Measurements from ENCODE around the gene SLC30A5. TPM values are rescaled to one million over a fixed set of nuclear protein-coding genes. Genes with fewer than 3 reads are reported as not detected.
A peak's percentile ranks its signal among the peaks of the same experiment; 100 is the strongest.

The SLC30A5 gene
- total and polyA plus RNA-seq, 9 of the 15 experiments (the other 6 are each of a cell fraction or from before 2014, with no cell fraction given) = 22.9 to 86.8 (median 62.5) TPM

DNA sequence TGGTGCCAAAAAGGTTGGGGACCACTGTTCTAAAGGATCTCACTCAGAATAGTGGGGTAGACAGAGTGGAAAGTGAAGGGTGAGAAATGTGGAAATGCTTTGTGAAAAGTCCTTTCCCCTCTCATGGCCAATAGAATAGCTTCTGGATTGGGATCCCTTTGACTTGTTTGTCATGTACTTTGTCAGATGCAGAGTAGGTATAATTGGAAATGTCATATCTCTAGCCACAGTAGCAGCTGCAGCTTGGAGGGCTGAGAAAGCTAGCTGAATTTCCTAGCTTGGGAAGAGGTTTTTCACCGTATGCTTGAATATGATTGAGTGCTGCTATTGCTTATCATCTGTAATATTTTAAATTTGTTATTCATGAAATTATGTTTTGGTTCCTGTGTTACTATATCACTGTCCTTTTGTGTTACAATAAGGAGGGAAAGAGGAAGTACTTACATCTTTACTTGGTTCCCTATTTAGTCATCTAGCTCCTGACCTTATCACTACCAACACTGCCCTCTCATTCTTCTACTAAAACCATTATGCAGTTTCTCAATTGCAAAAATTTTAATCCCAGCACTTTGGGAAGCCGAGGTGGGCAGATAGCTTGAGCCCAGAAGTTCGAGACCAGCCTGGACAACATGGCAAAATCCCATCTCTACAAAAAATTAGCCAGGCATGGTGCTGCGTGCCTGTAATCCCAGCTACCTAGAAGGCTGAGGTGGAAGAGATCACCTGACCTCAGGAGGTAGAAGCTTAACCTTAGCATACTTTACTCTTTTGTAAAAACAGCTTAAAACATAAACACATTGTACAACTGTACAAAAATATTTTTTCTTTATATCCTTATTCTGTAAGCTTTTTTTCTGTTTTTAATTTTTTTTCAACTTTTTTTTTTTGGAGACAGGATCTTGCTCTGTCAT lies 12.4 kb downstream of the SLC30A5 start (continued):
- TF ChIP-seq, protein P1, sequence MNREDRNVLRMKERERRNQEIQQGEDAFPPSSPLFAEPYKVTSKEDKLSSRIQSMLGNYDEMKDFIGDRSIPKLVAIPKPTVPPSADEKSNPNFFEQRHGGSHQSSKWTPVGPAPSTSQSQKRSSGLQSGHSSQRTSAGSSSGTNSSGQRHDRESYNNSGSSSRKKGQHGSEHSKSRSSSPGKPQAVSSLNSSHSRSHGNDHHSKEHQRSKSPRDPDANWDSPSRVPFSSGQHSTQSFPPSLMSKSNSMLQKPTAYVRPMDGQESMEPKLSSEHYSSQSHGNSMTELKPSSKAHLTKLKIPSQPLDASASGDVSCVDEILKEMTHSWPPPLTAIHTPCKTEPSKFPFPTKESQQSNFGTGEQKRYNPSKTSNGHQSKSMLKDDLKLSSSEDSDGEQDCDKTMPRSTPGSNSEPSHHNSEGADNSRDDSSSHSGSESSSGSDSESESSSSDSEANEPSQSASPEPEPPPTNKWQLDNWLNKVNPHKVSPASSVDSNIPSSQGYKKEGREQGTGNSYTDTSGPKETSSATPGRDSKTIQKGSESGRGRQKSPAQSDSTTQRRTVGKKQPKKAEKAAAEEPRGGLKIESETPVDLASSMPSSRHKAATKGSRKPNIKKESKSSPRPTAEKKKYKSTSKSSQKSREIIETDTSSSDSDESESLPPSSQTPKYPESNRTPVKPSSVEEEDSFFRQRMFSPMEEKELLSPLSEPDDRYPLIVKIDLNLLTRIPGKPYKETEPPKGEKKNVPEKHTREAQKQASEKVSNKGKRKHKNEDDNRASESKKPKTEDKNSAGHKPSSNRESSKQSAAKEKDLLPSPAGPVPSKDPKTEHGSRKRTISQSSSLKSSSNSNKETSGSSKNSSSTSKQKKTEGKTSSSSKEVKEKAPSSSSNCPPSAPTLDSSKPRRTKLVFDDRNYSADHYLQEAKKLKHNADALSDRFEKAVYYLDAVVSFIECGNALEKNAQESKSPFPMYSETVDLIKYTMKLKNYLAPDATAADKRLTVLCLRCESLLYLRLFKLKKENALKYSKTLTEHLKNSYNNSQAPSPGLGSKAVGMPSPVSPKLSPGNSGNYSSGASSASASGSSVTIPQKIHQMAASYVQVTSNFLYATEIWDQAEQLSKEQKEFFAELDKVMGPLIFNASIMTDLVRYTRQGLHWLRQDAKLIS (CRISPR knock-in tag; IDR thresholded peaks at IDR 0.05) = no peak
- TF ChIP-seq, protein P2, sequence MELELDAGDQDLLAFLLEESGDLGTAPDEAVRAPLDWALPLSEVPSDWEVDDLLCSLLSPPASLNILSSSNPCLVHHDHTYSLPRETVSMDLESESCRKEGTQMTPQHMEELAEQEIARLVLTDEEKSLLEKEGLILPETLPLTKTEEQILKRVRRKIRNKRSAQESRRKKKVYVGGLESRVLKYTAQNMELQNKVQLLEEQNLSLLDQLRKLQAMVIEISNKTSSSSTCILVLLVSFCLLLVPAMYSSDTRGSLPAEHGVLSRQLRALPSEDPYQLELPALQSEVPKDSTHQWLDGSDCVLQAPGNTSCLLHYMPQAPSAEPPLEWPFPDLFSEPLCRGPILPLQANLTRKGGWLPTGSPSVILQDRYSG (tag; conservative IDR thresholded peaks at IDR 0.05; ENCODE audit: low read depth) = no peak
- TF ChIP-seq BCL6 (CRISPR knock-in tag; IDR thresholded peaks at IDR 0.05) = no peak
- TF ChIP-seq SMARCE1 (IDR thresholded peaks at IDR 0.05) = peak; percentile 75
- no peak for TF ChIP-seq SP1 (CRISPR knock-in tag; IDR thresholded peaks at IDR 0.05)
- no peak for TF ChIP-seq ZNF764 (CRISPR knock-in tag; IDR thresholded peaks at IDR 0.05; ENCODE audit: low read depth)
- TF ChIP-seq, protein P3, sequence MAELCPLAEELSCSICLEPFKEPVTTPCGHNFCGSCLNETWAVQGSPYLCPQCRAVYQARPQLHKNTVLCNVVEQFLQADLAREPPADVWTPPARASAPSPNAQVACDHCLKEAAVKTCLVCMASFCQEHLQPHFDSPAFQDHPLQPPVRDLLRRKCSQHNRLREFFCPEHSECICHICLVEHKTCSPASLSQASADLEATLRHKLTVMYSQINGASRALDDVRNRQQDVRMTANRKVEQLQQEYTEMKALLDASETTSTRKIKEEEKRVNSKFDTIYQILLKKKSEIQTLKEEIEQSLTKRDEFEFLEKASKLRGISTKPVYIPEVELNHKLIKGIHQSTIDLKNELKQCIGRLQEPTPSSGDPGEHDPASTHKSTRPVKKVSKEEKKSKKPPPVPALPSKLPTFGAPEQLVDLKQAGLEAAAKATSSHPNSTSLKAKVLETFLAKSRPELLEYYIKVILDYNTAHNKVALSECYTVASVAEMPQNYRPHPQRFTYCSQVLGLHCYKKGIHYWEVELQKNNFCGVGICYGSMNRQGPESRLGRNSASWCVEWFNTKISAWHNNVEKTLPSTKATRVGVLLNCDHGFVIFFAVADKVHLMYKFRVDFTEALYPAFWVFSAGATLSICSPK (IDR thresholded peaks at IDR 0.05; ENCODE audit: borderline replicate concordance) = no peak
- TF ChIP-seq, protein P4, sequence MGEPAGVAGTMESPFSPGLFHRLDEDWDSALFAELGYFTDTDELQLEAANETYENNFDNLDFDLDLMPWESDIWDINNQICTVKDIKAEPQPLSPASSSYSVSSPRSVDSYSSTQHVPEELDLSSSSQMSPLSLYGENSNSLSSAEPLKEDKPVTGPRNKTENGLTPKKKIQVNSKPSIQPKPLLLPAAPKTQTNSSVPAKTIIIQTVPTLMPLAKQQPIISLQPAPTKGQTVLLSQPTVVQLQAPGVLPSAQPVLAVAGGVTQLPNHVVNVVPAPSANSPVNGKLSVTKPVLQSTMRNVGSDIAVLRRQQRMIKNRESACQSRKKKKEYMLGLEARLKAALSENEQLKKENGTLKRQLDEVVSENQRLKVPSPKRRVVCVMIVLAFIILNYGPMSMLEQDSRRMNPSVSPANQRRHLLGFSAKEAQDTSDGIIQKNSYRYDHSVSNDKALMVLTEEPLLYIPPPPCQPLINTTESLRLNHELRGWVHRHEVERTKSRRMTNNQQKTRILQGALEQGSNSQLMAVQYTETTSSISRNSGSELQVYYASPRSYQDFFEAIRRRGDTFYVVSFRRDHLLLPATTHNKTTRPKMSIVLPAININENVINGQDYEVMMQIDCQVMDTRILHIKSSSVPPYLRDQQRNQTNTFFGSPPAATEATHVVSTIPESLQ (CRISPR knock-in tag; IDR thresholded peaks at IDR 0.05) = no peak
- no peak for TF ChIP-seq LARP7 (IDR thresholded peaks at IDR 0.05)
- no peak for TF ChIP-seq SREBF1 (IDR thresholded peaks at IDR 0.05; ENCODE audit: borderline replicate concordance, low read depth, low read length)
- no peak for TF ChIP-seq FOXJ2 (tag; IDR thresholded peaks at IDR 0.05)
- TF ChIP-seq, protein P5, sequence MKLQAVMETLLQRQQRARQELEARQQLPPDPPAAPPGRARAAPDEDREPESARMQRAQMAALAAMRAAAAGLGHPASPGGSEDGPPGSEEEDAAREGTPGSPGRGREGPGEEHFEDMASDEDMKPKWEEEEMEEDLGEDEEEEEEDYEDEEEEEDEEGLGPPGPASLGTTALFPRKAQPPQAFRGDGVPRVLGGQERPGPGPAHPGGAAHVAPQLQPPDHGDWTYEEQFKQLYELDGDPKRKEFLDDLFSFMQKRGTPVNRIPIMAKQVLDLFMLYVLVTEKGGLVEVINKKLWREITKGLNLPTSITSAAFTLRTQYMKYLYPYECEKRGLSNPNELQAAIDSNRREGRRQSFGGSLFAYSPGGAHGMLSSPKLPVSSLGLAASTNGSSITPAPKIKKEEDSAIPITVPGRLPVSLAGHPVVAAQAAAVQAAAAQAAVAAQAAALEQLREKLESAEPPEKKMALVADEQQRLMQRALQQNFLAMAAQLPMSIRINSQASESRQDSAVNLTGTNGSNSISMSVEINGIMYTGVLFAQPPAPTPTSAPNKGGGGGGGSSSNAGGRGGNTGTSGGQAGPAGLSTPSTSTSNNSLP (IDR thresholded peaks at IDR 0.05; ENCODE audit: borderline replicate concordance, low read depth, low read length) = no peak
- no peak for TF ChIP-seq STAT5B (CRISPR knock-in tag; IDR thresholded peaks at IDR 0.05)
- no peak for TF ChIP-seq ZNF384 (IDR thresholded peaks at IDR 0.05; ENCODE audit: low read depth, low read length)
- TF ChIP-seq KLF10 (CRISPR knock-in tag; IDR thresholded peaks at IDR 0.05) = no peak
- TF ChIP-seq NONO (IDR thresholded peaks at IDR 0.05; ENCODE audit: low read depth in 2 of 2, low read length in 1 of 2) = no peak
- no peak for TF ChIP-seq ELF1 (tag; IDR thresholded peaks at IDR 0.05)
